Measurements from ENCODE around the gene ALG3.
A peak's percentile ranks its signal among the peaks of the same experiment; 100 is the strongest.

Gene ALG3

GRCh38 chr3:184259878-184260723 is 11.3 kb upstream of the ALG3 start:
- DNase-seq (ENCODE audit: low spot score): no peak
- TF ChIP-seq CTCF (IDR thresholded peaks at IDR 0.05): no peak
- H3K27ac ChIP-seq: no peak overlapping the region
- peak overlapping the region; percentile 76 for H3K4me3 ChIP-seq

GRCh38 chr3:184259396-184259877 is 10.7 kb upstream of the ALG3 start:
- peak overlapping the region; percentile 76 for H3K4me3 ChIP-seq
- H3K27ac ChIP-seq: no peak overlapping the region
- DNase-seq (ENCODE audit: low spot score): no peak
- TF ChIP-seq CTCF (IDR thresholded peaks at IDR 0.05): no peak

- no peak for TF ChIP-seq CTCF (IDR thresholded peaks at IDR 0.05)
- DNase-seq (ENCODE audit: low spot score): no peak
- no peak overlapping the region for H3K27ac ChIP-seq
- H3K4me3 ChIP-seq: no peak overlapping the region
These were observed 10.2 kb upstream of the ALG3 start for GRCh38 chr3:184258926-184259325.

GRCh38 chr3:184257083-184257915 is 8.5 kb upstream of the ALG3 start:
- no peak for TF ChIP-seq CTCF (IDR thresholded peaks at IDR 0.05)
- Histone ChIP-seq H3K27ac (no peak overlapping the region), H3K4me3 (no peak overlapping the region)
- no peak for DNase-seq (ENCODE audit: low spot score)

- H3K27ac ChIP-seq: no peak overlapping the region
- no peak for TF ChIP-seq CTCF (IDR thresholded peaks at IDR 0.05)
- H3K4me3 ChIP-seq: no peak overlapping the region
- no peak for DNase-seq (ENCODE audit: low spot score)
These were observed 6.7 kb upstream of the ALG3 start for GRCh38 chr3:184255291-184256039.

GRCh38 chr3:184250167-184250828 is 1.5 kb upstream of the ALG3 start:
- no peak for DNase-seq (ENCODE audit: low spot score)
- Histone ChIP-seq H3K27ac (peak overlapping the region in 1 of 2 donors; percentile 38), H3K4me3 (peak overlapping the region; percentile 71)
- TF ChIP-seq CTCF (IDR thresholded peaks at IDR 0.05): peak; percentile 90

Measured in coronary artery (tissue), 2 donors.